Vagina (tissue), 2 donors: ENCODE results near the gene PHOSPHO2.

Experiments used
- CTCF ChIP-seq, 3 experiments: fragments of 450-650 bp in 2 of 3; fragments of 200-600 bp in 1 of 3; sonication (generic) in 1 of 3; IDR thresholded peaks; one replicate each; pipeline ENCODE4 v1.5.1; 2017 to 2019; ENCODE audit warnings: antibody characterized with exemption in 3 of 3, mild to moderate bottlenecking in 2 of 3, moderate library complexity in 2 of 3
- POLR2A ChIP-seq, 2 donors: fragments of 450-650 bp; IDR thresholded peaks; one replicate each; pipeline ENCODE4 v1.6.1; 2017; ENCODE audit warnings: antibody characterized with exemption in 2 of 2, mild to moderate bottlenecking in 2 of 2, moderate library complexity in 2 of 2

GRCh38 chr2:169664978-169665930, 29.0 kb upstream of the PHOSPHO2 start:
- TF ChIP-seq CTCF (IDR thresholded peaks at IDR 0.05) (no peak), POLR2A (IDR thresholded peaks at IDR 0.05) (no peak)
